Panc1 (cell line): ENCODE measurements around the gene TAF4B. TPM values are rescaled to one million over a fixed set of nuclear protein-coding genes. Genes with fewer than 3 reads are reported as not detected.

ENCODE experiments used
- ATAC-seq: fragments of 200-7000 bp; cut with Tn5 transposase; 2 replicates; pipeline ENCODE4 v1.9.1; 2020; ENCODE audit warnings: mild to moderate bottlenecking, moderate library complexity
- BruUV-seq: library from RNA; stranded (reverse); fragments of 400-500 nt; replicated peaks from 2 replicates; lab custom pipeline; 2021; lab: Mats Ljungman, UMichigan
- CTCF ChIA-PET: fragments of 300-600 bp; sonication (Branson Sonifier 250); formaldehyde crosslinking; loops from one replicate; lab custom pipeline; 2022; ENCODE audit warnings: antibody characterized with exemption; lab: Charles Lee
- POLR2A ChIA-PET: fragments of 300-600 bp; sonication (Branson Sonifier 250); formaldehyde crosslinking; loops from one replicate; lab custom pipeline; 2022; ENCODE audit warnings: antibody characterized with exemption; lab: Charles Lee
- DNase-seq: peaks from one replicate; pipeline ENCODE4 v3.0.0-alpha.2; 2010; ENCODE audit warnings: low read depth, low spot score
- H3K27ac ChIP-seq: 2 replicates; pipeline ENCODE4 v1.5.1; 2011; ENCODE audit warnings: mild to moderate bottlenecking, low read length, inconsistent platforms
- H3K27me3 ChIP-seq: fragments of 200-500 bp; sonication (Bioruptor generic); 2 replicates; pipeline ENCODE4 v1.6.0; 2014; ENCODE audit warnings: low read length, inconsistent platforms; ENCODE audit not compliant: control insufficient read depth, insufficient read depth
- H3K36me3 ChIP-seq: fragments of 200-500 bp; sonication (Bioruptor generic); 2 replicates; pipeline ENCODE4 v1.5.1; 2014; ENCODE audit warnings: inconsistent platforms, mild to moderate bottlenecking, low read length, moderate library complexity; ENCODE audit not compliant: control insufficient read depth, insufficient read depth
- H3K4me1 ChIP-seq: 2 replicates; pipeline ENCODE4 v1.5.1; 2011; ENCODE audit warnings: inconsistent platforms, mild to moderate bottlenecking, low read length, moderate library complexity; ENCODE audit not compliant: control insufficient read depth, insufficient read depth
- H3K4me3 ChIP-seq, 2 experiments: 2 replicates each; pipeline ENCODE4 v1.5.1; 2011 to 2012; ENCODE audit warnings: low read depth in 2 of 2, low read length in 2 of 2, mild to moderate bottlenecking in 2 of 2, inconsistent platforms in 1 of 2, moderate library complexity in 1 of 2
- H3K9me3 ChIP-seq: fragments of 200-500 bp; sonication (Bioruptor generic); 2 replicates; pipeline ENCODE4 v1.5.1; 2014; ENCODE audit warnings: low read depth, mild to moderate bottlenecking, inconsistent platforms, low read length, moderate library complexity; ENCODE audit not compliant: control insufficient read depth, insufficient read depth
- POLR2AphosphoS5 ChIP-seq: IDR thresholded peaks from 2 replicates; pipeline ENCODE4 v1.6.1; 2012; ENCODE audit warnings: mild to moderate bottlenecking, low read depth, low read length, moderate library complexity
- SIN3A ChIP-seq: IDR thresholded peaks from 2 replicates; pipeline ENCODE4 v1.6.1; 2012; ENCODE audit warnings: low read depth, mild to moderate bottlenecking, low read length, moderate library complexity, borderline replicate concordance; ENCODE audit not compliant: insufficient read depth
- TCF7L2 ChIP-seq: IDR thresholded peaks from 2 replicates; pipeline ENCODE4 v1.6.1; 2011; ENCODE audit warnings: mild to moderate bottlenecking, low read depth, low read length, inconsistent platforms
- in situ Hi-C: cut with HindIII; loops from 2 replicates; pipeline ENCODE4 v1.10.0; 2016; ENCODE audit warnings: low sequenced_read_pairs, low pct_unique_long_range_greater_than_20kb
- intact Hi-C: fragments of 100-400 bp; cut with micrococcal nuclease; formaldehyde crosslinking; loops from one replicate; pipeline ENCODE4 v1.10.0; 2022; ENCODE audit not compliant: unreplicated experiment
- total RNA-seq: library from RNA; stranded (reverse); gene quantifications from one replicate; pipeline ENCODE4 v1.2.1, GENCODE V29; 2021; ENCODE audit not compliant: unreplicated experiment
- TF ChIP-seq, protein P1 (sequence below), 2 experiments: IDR thresholded peaks; 2 replicates each; pipeline ENCODE4 v1.6.1; 2011 to 2012; ENCODE audit warnings: low read depth in 2 of 2, control low read depth in 1 of 2, low read length in 1 of 2, mild to moderate bottlenecking in 1 of 2, moderate library complexity in 1 of 2; ENCODE audit not compliant: insufficient read depth in 1 of 2
- TF ChIP-seq, protein P2 (sequence below): fragments of 450-650 bp; IDR thresholded peaks from 2 replicates; pipeline ENCODE4 v1.5.1; 2017; ENCODE audit warnings: mild to moderate bottlenecking

Gene TAF4B
- total RNA-seq, 1 experiment from 2014 or later = 8.0 TPM

DNA sequence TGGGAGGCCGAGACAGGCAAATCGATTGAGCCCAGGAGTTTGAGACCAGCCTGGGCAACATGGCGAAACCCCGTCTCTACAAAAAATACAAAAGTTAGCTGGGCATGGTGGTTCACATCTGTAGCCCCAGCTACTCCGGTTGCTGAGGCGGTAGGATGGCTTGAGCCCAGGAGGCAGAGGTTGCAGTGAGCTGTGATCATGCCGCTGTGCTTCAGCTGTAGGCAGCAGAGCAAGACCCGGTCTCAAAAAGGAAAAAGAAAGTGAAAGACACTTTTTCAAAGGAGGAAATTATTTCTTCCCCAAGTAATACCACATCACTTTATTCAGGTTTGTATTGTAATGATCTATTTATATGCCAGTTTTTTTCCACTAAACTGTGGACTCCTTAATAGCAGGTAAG lies 35.7 kb upstream of the TAF4B start:
- TF ChIP-seq, protein P1, sequence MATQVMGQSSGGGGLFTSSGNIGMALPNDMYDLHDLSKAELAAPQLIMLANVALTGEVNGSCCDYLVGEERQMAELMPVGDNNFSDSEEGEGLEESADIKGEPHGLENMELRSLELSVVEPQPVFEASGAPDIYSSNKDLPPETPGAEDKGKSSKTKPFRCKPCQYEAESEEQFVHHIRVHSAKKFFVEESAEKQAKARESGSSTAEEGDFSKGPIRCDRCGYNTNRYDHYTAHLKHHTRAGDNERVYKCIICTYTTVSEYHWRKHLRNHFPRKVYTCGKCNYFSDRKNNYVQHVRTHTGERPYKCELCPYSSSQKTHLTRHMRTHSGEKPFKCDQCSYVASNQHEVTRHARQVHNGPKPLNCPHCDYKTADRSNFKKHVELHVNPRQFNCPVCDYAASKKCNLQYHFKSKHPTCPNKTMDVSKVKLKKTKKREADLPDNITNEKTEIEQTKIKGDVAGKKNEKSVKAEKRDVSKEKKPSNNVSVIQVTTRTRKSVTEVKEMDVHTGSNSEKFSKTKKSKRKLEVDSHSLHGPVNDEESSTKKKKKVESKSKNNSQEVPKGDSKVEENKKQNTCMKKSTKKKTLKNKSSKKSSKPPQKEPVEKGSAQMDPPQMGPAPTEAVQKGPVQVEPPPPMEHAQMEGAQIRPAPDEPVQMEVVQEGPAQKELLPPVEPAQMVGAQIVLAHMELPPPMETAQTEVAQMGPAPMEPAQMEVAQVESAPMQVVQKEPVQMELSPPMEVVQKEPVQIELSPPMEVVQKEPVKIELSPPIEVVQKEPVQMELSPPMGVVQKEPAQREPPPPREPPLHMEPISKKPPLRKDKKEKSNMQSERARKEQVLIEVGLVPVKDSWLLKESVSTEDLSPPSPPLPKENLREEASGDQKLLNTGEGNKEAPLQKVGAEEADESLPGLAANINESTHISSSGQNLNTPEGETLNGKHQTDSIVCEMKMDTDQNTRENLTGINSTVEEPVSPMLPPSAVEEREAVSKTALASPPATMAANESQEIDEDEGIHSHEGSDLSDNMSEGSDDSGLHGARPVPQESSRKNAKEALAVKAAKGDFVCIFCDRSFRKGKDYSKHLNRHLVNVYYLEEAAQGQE (IDR thresholded peaks at IDR 0.05; ENCODE audit: insufficient read depth in 1 of 2, low read depth in 2 of 2, low read length in 1 of 2) = no peak
- TF ChIP-seq SIN3A (no peak), TCF7L2 (no peak), POLR2AphosphoS5 (no peak)
- TF ChIP-seq, protein P2, sequence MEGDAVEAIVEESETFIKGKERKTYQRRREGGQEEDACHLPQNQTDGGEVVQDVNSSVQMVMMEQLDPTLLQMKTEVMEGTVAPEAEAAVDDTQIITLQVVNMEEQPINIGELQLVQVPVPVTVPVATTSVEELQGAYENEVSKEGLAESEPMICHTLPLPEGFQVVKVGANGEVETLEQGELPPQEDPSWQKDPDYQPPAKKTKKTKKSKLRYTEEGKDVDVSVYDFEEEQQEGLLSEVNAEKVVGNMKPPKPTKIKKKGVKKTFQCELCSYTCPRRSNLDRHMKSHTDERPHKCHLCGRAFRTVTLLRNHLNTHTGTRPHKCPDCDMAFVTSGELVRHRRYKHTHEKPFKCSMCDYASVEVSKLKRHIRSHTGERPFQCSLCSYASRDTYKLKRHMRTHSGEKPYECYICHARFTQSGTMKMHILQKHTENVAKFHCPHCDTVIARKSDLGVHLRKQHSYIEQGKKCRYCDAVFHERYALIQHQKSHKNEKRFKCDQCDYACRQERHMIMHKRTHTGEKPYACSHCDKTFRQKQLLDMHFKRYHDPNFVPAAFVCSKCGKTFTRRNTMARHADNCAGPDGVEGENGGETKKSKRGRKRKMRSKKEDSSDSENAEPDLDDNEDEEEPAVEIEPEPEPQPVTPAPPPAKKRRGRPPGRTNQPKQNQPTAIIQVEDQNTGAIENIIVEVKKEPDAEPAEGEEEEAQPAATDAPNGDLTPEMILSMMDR = no peak
- DNase-seq (no peak), ATAC-seq (no peak)
- H3K27me3 ChIP-seq = no peaks in the 10 kb centered on the region
- intact Hi-C loops (loop anchor here (10.0 kb wide), 1 partner anchor 46 kb away; no protein-coding TSS in a partner anchor), in situ Hi-C loops (no loop called here)
- H3K36me3 ChIP-seq = no peaks in the 10 kb centered on the region
- no peaks in the 10 kb centered on the region for H3K9me3 ChIP-seq
- POLR2A ChIA-PET = no interaction called here
- no peak overlapping the region for H3K27ac ChIP-seq
- CTCF ChIA-PET = no interaction called here
- H3K4me1 ChIP-seq = no peaks in the 10 kb centered on the region
- BruUV-seq = no TSS peak
- H3K4me3 ChIP-seq = peak overlapping the region; percentile 6 to 34; a peak in 3 of 4 replicates

DNA sequence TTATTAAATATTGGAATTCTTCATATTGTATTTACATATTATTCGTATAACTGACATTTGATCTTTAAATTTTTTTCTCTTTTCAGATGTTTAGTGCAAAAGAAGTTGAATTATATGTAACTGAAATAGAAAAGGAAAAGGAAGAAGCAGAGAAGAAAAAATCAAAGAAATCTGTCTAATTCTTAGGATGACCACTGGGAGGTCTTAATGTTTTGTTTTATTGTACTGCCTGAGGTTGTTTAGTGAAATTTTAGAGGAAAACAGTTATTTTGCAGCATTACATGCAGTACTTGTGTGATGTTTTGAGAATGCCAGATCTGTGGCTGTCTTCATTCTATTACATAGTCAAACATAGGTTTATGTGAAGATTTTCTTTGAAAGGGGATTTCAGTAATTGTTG lies 34.0 kb upstream of the TAF4B start:
- ATAC-seq (no peak), DNase-seq (no peak)
- intact Hi-C loops = loop anchor here (10.0 kb wide), 1 partner anchor 47 kb away; no protein-coding TSS in a partner anchor
- Histone ChIP-seq H3K27ac (no peak overlapping the region), H3K4me1 (no peaks in the 10 kb centered on the region), H3K27me3 (no peaks in the 10 kb centered on the region), H3K9me3 (no peaks in the 10 kb centered on the region), H3K4me3 (no peak overlapping the region), H3K36me3 (no peaks in the 10 kb centered on the region)
- TF ChIP-seq SIN3A (no peak), TCF7L2 (no peak)
- TF ChIP-seq, protein P1 (IDR thresholded peaks at IDR 0.05; ENCODE audit: insufficient read depth in 1 of 2, low read depth in 2 of 2, low read length in 1 of 2) = no peak
- BruUV-seq = no TSS peak
- POLR2A ChIA-PET = no interaction called here
- CTCF ChIA-PET = no interaction called here
- in situ Hi-C loops = no loop called here
